Erythroblast (primary cell): ENCODE measurements around the gene NUAK1.

Experiments
- DNase-seq, 2 experiments: peaks; one replicate each; lab custom pipeline; 2025; lab: John Stamatoyannopoulos, UW
- GATA1 ChIP-seq: IDR thresholded peaks from 2 replicates; pipeline ENCODE4 v1.6.1; 2011; ENCODE audit warnings: low read depth, mild to moderate bottlenecking, control low read depth, low read length, moderate library complexity
- POLR2A ChIP-seq: IDR thresholded peaks from 2 replicates; pipeline ENCODE4 v1.6.1; 2011; ENCODE audit warnings: mild to moderate bottlenecking, low read length

NUAK1 gene

GRCh38 chr12:106035421-106035820 lies 103.3 kb downstream of the NUAK1 start:
- no peak for DNase-seq
- TF ChIP-seq GATA1 (no peak), POLR2A (no peak)

GRCh38 chr12:106034316-106034715 lies 104.4 kb downstream of the NUAK1 start:
- no peak for TF ChIP-seq POLR2A
- no peak for TF ChIP-seq GATA1
- DNase-seq = no peak

- TF ChIP-seq GATA1 (no peak), POLR2A (no peak)
These were observed 105.5 kb downstream of the NUAK1 start for GRCh38 chr12:106033161-106033675.

GRCh38 chr12:106032623-106032925 lies 106.2 kb downstream of the NUAK1 start:
- no peak for TF ChIP-seq GATA1
- no peak for TF ChIP-seq POLR2A
- no peak for DNase-seq

More at GRCh38 chr12:106033161-106033675, 105.5 kb downstream of the NUAK1 start:
- no peak for DNase-seq

- no peak for DNase-seq
- no peak for TF ChIP-seq POLR2A
- no peak for TF ChIP-seq GATA1
These were observed 106.8 kb downstream of the NUAK1 start for GRCh38 chr12:106031761-106032622.

- TF ChIP-seq GATA1 (no peak), POLR2A (no peak)
- no peak for DNase-seq
These were observed 108.3 kb downstream of the NUAK1 start for GRCh38 chr12:106030210-106031071.

GRCh38 chr12:106029532-106029931 lies 109.2 kb downstream of the NUAK1 start:
- TF ChIP-seq POLR2A (no peak), GATA1 (no peak)
- DNase-seq = no peak

- DNase-seq = no peak
- TF ChIP-seq POLR2A (no peak), GATA1 (no peak)
These were observed 110.8 kb downstream of the NUAK1 start for GRCh38 chr12:106027911-106028310.

- TF ChIP-seq POLR2A (no peak), GATA1 (no peak)
- no peak for DNase-seq
These were observed 111.5 kb downstream of the NUAK1 start for GRCh38 chr12:106027286-106027685.

- no peak for DNase-seq
- no peak for TF ChIP-seq POLR2A
- TF ChIP-seq GATA1 = no peak
These were observed 113.6 kb downstream of the NUAK1 start for GRCh38 chr12:106025129-106025528.

- TF ChIP-seq POLR2A (no peak), GATA1 (no peak)
- no peak for DNase-seq
These were observed 115.7 kb downstream of the NUAK1 start for GRCh38 chr12:106023039-106023438.

GRCh38 chr12:106022568-106023012 lies 116.2 kb downstream of the NUAK1 start:
- TF ChIP-seq GATA1 = no peak
- no peak for TF ChIP-seq POLR2A
- DNase-seq = no peak

- no peak for TF ChIP-seq GATA1
- no peak for TF ChIP-seq POLR2A
- DNase-seq = no peak
These were observed 117.2 kb downstream of the NUAK1 start for GRCh38 chr12:106021516-106021915.

GRCh38 chr12:106020736-106021135 lies 118.0 kb downstream of the NUAK1 start:
- TF ChIP-seq POLR2A (no peak), GATA1 (no peak)
- no peak for DNase-seq
